Activated CD4-positive, alpha-beta T cell treated with anti-CD3 and anti-CD28 coated beads, Interleukin-2, amount 50 U/mL, for 16 hours (primary cell): ENCODE data around the gene LTV1.
"Not testable (repeated sequence)": the region's sequence is repeated elsewhere in the genome, so short reads cannot be mapped to it uniquely, and the experiment has no call there.

Source experiments
- DNase-seq: peaks from one replicate; pipeline ENCODE4 v3.0.0-alpha.2; 2020

The LTV1 gene

GRCh38 chr6:143843677-143843999, 500 bp downstream of the LTV1 start:
- DNase-seq, result no peak

- DNase-seq, result no peak
Measured at GRCh38 chr6:143844006-143844405, 868 bp downstream of the LTV1 start.

- no peak for DNase-seq
Measured at GRCh38 chr6:143845033-143845432, 1.9 kb downstream of the LTV1 start.

- DNase-seq, result not testable (repeated sequence)
Measured at GRCh38 chr6:143851706-143852105, 8.6 kb downstream of the LTV1 start.

- not testable (repeated sequence) for DNase-seq
Measured at GRCh38 chr6:143855057-143855456, 11.9 kb downstream of the LTV1 start.

- DNase-seq, result not testable (repeated sequence)
Measured at GRCh38 chr6:143856762-143857161, 13.6 kb downstream of the LTV1 start.

GRCh38 chr6:143857651-143858050, 14.5 kb downstream of the LTV1 start:
- no peak for DNase-seq

GRCh38 chr6:143859891-143860660, 16.9 kb downstream of the LTV1 start:
- no peak for DNase-seq

- DNase-seq, result no peak
Measured at GRCh38 chr6:143863771-143864170, 20.6 kb downstream of the LTV1 start.

- DNase-seq, result no peak
Measured at GRCh38 chr6:143864234-143864633, 21.1 kb downstream of the LTV1 start, which contains the start of gene ZC2HC1B. Gene ZC2HC1B (plus strand): TSS chr6:143864474. CDS start chr6:143864540, 66 bp downstream.

- DNase-seq, result no peak
Measured at GRCh38 chr6:143867236-143867635, 24.1 kb downstream of the LTV1 start.

- DNase-seq, result not testable (repeated sequence)
Measured at GRCh38 chr6:143868808-143869207, 25.7 kb downstream of the LTV1 start.

GRCh38 chr6:143871202-143871730, 28.1 kb downstream of the LTV1 start:
- DNase-seq, result not testable (repeated sequence)

- DNase-seq, result peak; percentile 66
Measured at GRCh38 chr6:143872201-143872600, 29.1 kb downstream of the LTV1 start.

GRCh38 chr6:143873600-143873999, 30.5 kb downstream of the LTV1 start:
- DNase-seq, result not testable (repeated sequence)

GRCh38 chr6:143874503-143874902, 31.4 kb downstream of the LTV1 start:
- not testable (repeated sequence) for DNase-seq

GRCh38 chr6:143877584-143878271, 34.6 kb downstream of the LTV1 start:
- peak; percentile 52 for DNase-seq

- DNase-seq, result no peak
Measured at GRCh38 chr6:143878272-143878760, 35.2 kb downstream of the LTV1 start.

- no peak for DNase-seq
Measured at GRCh38 chr6:143880412-143880811, 37.3 kb downstream of the LTV1 start.

GRCh38 chr6:143882401-143882930, 39.3 kb downstream of the LTV1 start:
- no peak for DNase-seq

GRCh38 chr6:143884216-143884900, 41.2 kb downstream of the LTV1 start:
- no peak for DNase-seq

- no peak for DNase-seq
Measured at GRCh38 chr6:143885116-143885515, 42.0 kb downstream of the LTV1 start.

- no peak for DNase-seq
Measured at GRCh38 chr6:143894655-143895054, 51.5 kb downstream of the LTV1 start.
